K562 (cell line): ENCODE results near the gene DLGAP1. TPM values are rescaled to one million over a fixed set of nuclear protein-coding genes. Genes with fewer than 3 reads are reported as not detected.

Source experiments
- ATAC-seq: fragments of 200-7000 bp; cut with Tn5 transposase; 3 replicates; pipeline ENCODE4 v1.9.1; 2020; ENCODE audit warnings: moderate library complexity
- BruUV-seq: library from RNA; stranded (reverse); fragments of 400-500 nt; replicated peaks from 2 replicates; lab custom pipeline; 2021; lab: Mats Ljungman, UMichigan
- CTCF ChIA-PET: fragments of 300-600 bp; formaldehyde crosslinking; extraction: SDS; loops from one replicate; lab custom pipeline; 2021; ENCODE audit warnings: low intra/inter-chr PET ratio; lab: Yijun Ruan, JAX
- POLR2A ChIA-PET: fragments of 300-600, 350-650 bp; sonication (Branson Sonifier 250); formaldehyde crosslinking; extraction: SDS; loops from one replicate; lab custom pipeline; 2021; ENCODE audit warnings: antibody characterized with exemption, inconsistent platforms; lab: Yijun Ruan, JAX
- DNase-seq, 4 experiments: peaks; one replicate each; pipeline versions ENCODE4 v3.0.0 to v3.0.0-alpha.2; 2011 to 2018; ENCODE audit warnings: low spot score in 3 of 4, mixed read lengths in 3 of 4; ENCODE audit errors: extremely low read depth in 1 of 4
- FAIRE-seq: peaks from 2 replicates; lab custom pipeline; 2011; peaks lifted over from hg19 to GRCh38; lab: Jason Lieb, UNC
- H2AFZ ChIP-seq: 2 replicates; pipeline ENCODE4 v1.6.0; 2011; ENCODE audit warnings: low read depth, low read length, control low read depth, inconsistent platforms
- H3K27ac ChIP-seq: fragments of 200-600 bp; 3 replicates; pipeline ENCODE4 v1.8.0; 2011; ENCODE audit warnings: low read depth, mild to moderate bottlenecking, control low read depth, inconsistent platforms, low read length, moderate library complexity, mixed read lengths; ENCODE audit errors: extremely low read depth
- H3K27me3 ChIP-seq, 2 experiments: fragments of 300-600 bp in 1 of 2; 2 replicates in 1 of 2; 3 replicates in 1 of 2; pipeline versions ENCODE4 v1.6.0 to v1.8.0; 2011; ENCODE audit warnings: inconsistent platforms in 2 of 2, low read length in 2 of 2, mild to moderate bottlenecking in 1 of 2, mixed read lengths in 1 of 2, moderate library complexity in 1 of 2; ENCODE audit not compliant: control insufficient read depth in 2 of 2, insufficient read depth in 2 of 2
- H3K36me3 ChIP-seq: fragments of 300-600 bp; 3 replicates; pipeline ENCODE4 v1.8.0; 2011; ENCODE audit warnings: mild to moderate bottlenecking, low read length, inconsistent platforms; ENCODE audit not compliant: control insufficient read depth, insufficient read depth
- H3K4me1 ChIP-seq, 2 experiments: fragments of 200-600 bp in 1 of 2; replicated peaks in 1 of 2; 2 replicates in 1 of 2; 3 replicates in 1 of 2; pipeline versions ENCODE4 v1.5.1 to v1.8.0; 2011; ENCODE audit warnings: inconsistent platforms in 2 of 2, low read length in 2 of 2, mild to moderate bottlenecking in 1 of 2, mixed read lengths in 1 of 2, moderate library complexity in 1 of 2; ENCODE audit not compliant: control insufficient read depth in 2 of 2, insufficient read depth in 2 of 2
- H3K4me2 ChIP-seq: 2 replicates; pipeline ENCODE4 v1.6.1; 2011; ENCODE audit warnings: low read length, control low read depth, inconsistent platforms, mixed read lengths; ENCODE audit not compliant: insufficient read depth
- H3K4me3 ChIP-seq: fragments of 200-600 bp; sonication (generic), shearing (Covaris generic); 2 replicates; pipeline ENCODE4 v1.5.1; 2016; ENCODE audit warnings: control low read depth, inconsistent platforms
- H3K79me2 ChIP-seq: fragments of 200-600 bp; 3 replicates; pipeline ENCODE4 v1.8.0; 2011; ENCODE audit warnings: low read length, inconsistent platforms; ENCODE audit not compliant: control insufficient read depth, insufficient read depth
- H3K9ac ChIP-seq, 2 experiments: 2 replicates each; pipeline versions ENCODE4 v1.6.0 to v1.6.1; 2011; ENCODE audit warnings: low read depth in 2 of 2, low read length in 2 of 2, control low read depth in 1 of 2, inconsistent platforms in 1 of 2, mild to moderate bottlenecking in 1 of 2, mixed read lengths in 1 of 2; ENCODE audit not compliant: insufficient read depth in 1 of 2
- H3K9me1 ChIP-seq: one replicate; pipeline ENCODE4 v1.6.0; 2011; ENCODE audit warnings: inconsistent platforms, mild to moderate bottlenecking, low read length, moderate library complexity; ENCODE audit not compliant: control insufficient read depth, insufficient read depth
- H3K9me3 ChIP-seq: replicated peaks from 2 replicates; pipeline ENCODE4 v1.5.1; 2011; ENCODE audit warnings: low read depth, low read length, inconsistent platforms; ENCODE audit not compliant: control insufficient read depth, insufficient read depth
- H4K20me1 ChIP-seq: replicated peaks from 2 replicates; pipeline ENCODE4 v1.6.1; 2011; ENCODE audit warnings: low read length, inconsistent platforms, mixed read lengths; ENCODE audit not compliant: control insufficient read depth, insufficient read depth
- GATA2 ChIP-seq: sonication (generic); formaldehyde crosslinking; IDR thresholded peaks from 2 replicates; pipeline ENCODE4 v1.4.0; 2020; ENCODE audit warnings: mild to moderate bottlenecking, missing genetic modification reagents
- HOXB6 ChIP-seq: fragments of 250-450 bp; sonication (Bioruptor Pico); IDR thresholded peaks from 2 replicates; pipeline ENCODE4 v1.5.1; 2022; ENCODE audit warnings: mild to moderate bottlenecking, borderline replicate concordance
- NBN ChIP-seq: fragments of 450-650 bp; IDR thresholded peaks from 2 replicates; pipeline ENCODE4 v1.6.1; 2016; ENCODE audit warnings: low read depth, mild to moderate bottlenecking
- NCOA2 ChIP-seq, 2 experiments: fragments of 450-650 bp; IDR thresholded peaks; 2 replicates each; pipeline ENCODE4 v1.6.1; 2018; ENCODE audit warnings: mild to moderate bottlenecking in 2 of 2, moderate library complexity in 1 of 2; ENCODE audit not compliant: partially characterized antibody in 2 of 2
- SRSF9 ChIP-seq: fragments of 200-400 bp; formaldehyde crosslinking; IDR thresholded peaks from 2 replicates; pipeline ENCODE4 v1.6.1; 2017; ENCODE audit warnings: low read depth, low read length, borderline replicate concordance
- TCF7 ChIP-seq: sonication (generic); IDR thresholded peaks from 2 replicates; pipeline ENCODE4 v1.6.1; 2016; ENCODE audit warnings: antibody characterized with exemption, borderline replicate concordance
- TRIM28 ChIP-seq: fragments of 450-650 bp; IDR thresholded peaks from 2 replicates; pipeline ENCODE4 v1.6.1; 2017
- ZNF318 ChIP-seq, 2 experiments: fragments of 450-650 bp; IDR thresholded peaks; 2 replicates each; pipeline ENCODE4 v1.6.1; 2016; ENCODE audit warnings: mild to moderate bottlenecking in 2 of 2, borderline replicate concordance in 1 of 2, low read depth in 1 of 2, moderate library complexity in 1 of 2
- ZNF41 ChIP-seq: fragments of 250-450 bp; sonication (Bioruptor Pico); conservative IDR thresholded peaks from 2 replicates; pipeline ENCODE4 v1.4.0; 2020; ENCODE audit warnings: mild to moderate bottlenecking
- WGBS: fragments of 100-300 bp; shearing (Covaris generic); methylation state at CpG from one replicate; pipeline ENCODE4 v1.1.6; 2016; ENCODE audit warnings: low coverage, mixed read lengths; ENCODE audit not compliant: insufficient coverage; ENCODE audit errors: missing lambda C conversion rate; 5-methylcytosine and 5-hydroxymethylcytosine counted together
- in situ Hi-C: fragments of 300-500 bp; cut with MboI; formaldehyde crosslinking; loops from 4 replicates; pipeline ENCODE4 v1.15.0; 2018; ENCODE audit warnings: inconsistent platforms, mixed read lengths
- intact Hi-C: fragments of 100-400 bp; cut with micrococcal nuclease; formaldehyde crosslinking; loops from 2 replicates; pipeline ENCODE4 v1.14.2; 2022
- polyA plus RNA-seq, 8 experiments: library from polyadenylated mRNA; depleted of rRNA in 4 of 8; stranded (reverse) in 5 of 8; unstranded in 3 of 8; fragments of >200 nt; fragmentation: Nextera tagmentation in 2 of 8; fragmentation: Illumina TruSeq in 1 of 8; extraction: Ambion mirVana in 2 of 8; extraction: Trizol in 1 of 8; gene quantifications; 2 replicates each; pipeline versions ENCODE4 v1.2.1 to v1.2.3, GENCODE V29; 2011 to 2014; ENCODE audit warnings: inconsistent platforms in 1 of 8, missing spikeins in 1 of 8
- total RNA-seq, 7 experiments: library from RNA; depleted of rRNA in 6 of 7; stranded (reverse); fragments of >200 nt in 6 of 7; fragmentation: Illumina TruSeq in 2 of 7; extraction: Trizol in 2 of 7; gene quantifications; 2 replicates each; pipeline versions ENCODE4 v1.2.1 to v1.2.3, GENCODE V29; 2011 to 2021; ENCODE audit warnings: low replicate concordance in 1 of 7
- TF ChIP-seq, protein P1 (sequence below): fragments of 450-650 bp; IDR thresholded peaks from 2 replicates; pipeline ENCODE4 v1.6.1; 2016; ENCODE audit warnings: mild to moderate bottlenecking

DLGAP1 gene
- total and polyA plus RNA-seq, 9 of the 15 experiments (the other 6 are each of a cell fraction or from before 2014, with no cell fraction given) = 0.04 to 0.22 (median 0.08) TPM

DNA sequence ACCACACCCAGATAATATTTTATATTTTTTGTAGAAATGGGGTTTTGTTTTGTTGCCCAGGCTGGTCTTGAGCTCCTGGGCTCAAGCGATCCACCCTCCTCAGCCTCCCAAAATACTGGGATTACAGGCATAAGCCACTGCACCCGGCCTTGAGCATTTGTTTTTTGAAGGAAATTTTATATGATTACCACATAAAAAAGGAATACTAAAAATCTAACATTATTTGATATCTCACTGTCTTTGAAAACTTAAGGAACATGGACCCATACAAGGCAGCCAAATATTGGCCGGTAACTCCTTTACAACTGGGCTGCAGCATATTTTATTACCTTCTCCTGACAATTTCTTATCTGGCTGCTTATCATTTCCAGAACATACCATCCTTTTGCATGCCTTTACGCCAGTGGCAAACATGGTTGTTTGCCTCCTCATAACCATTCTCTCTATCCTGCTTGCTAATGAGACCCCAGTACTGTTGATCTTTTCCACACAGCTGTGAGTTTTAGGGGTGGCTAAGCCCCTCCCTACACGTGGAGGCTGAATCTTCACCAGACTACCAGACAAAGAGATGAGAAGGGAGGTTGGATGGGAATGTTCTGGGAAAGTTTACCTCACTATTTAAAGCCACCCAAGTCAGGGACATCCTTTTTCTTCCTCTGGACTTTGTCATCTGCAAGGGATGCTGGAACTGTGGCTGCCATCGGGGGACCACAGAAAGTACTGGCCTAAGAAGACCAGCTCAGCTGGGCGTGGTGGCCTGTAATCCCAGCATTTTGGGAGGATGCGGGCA is 847.6 kb downstream of the DLGAP1 start:
- no peaks in the 10 kb centered on the region for H3K9me1 ChIP-seq
- 20% methylated on average over 8 of the region's 8 CpGs for WGBS
- ATAC-seq (no peak), DNase-seq (peak in 3 of 4 experiments; percentile 31 to 60 (median 43)), FAIRE-seq (peak; percentile 26)
- H3K79me2 ChIP-seq = peaks cover 61% of the 10 kb centered on the region
- intact Hi-C loops = no loop called here
- peaks cover 22 to 44% of the 10 kb centered on the region in 2 experiments for H3K4me1 ChIP-seq
- CTCF ChIA-PET = no interaction called here
- POLR2A ChIA-PET = interaction anchor here (0.6 to 7.9 kb wide), 13 partner anchors 7 to 361 kb away, joined by 3 to 80 read pairs (median 4); no protein-coding TSS in a partner anchor
- H3K9me3 ChIP-seq = no peaks in the 10 kb centered on the region
- peak overlapping the region; percentile 68; the same call in 1 of the 2 replicates for H2AFZ ChIP-seq
- H3K27me3 ChIP-seq = no peaks in the 10 kb centered on the region
- H3K9ac ChIP-seq = peak overlapping the region; percentile 87 to 98
- peak overlapping the region; percentile 55 for H3K4me3 ChIP-seq
- peak overlapping the region; percentile 94 for H3K4me2 ChIP-seq
- in situ Hi-C loops = no loop called here
- BruUV-seq = no TSS peak
- no peaks in the 10 kb centered on the region for H4K20me1 ChIP-seq
- H3K36me3 ChIP-seq = peaks cover 23% of the 10 kb centered on the region; the same call in 2 of the 3 replicates
- peak overlapping the region; percentile 97 for H3K27ac ChIP-seq
- TF ChIP-seq GATA2 (CRISPR knock-in tag) (peak; percentile 56; the same call in 1 of the 2 replicates), NBN (no peak), TRIM28 (no peak), ZNF318 (IDR thresholded peaks at IDR 0.05; ENCODE audit: borderline replicate concordance in 1 of 2, low read depth in 1 of 2) (no peak), SRSF9 (no peak), ZNF41 (CRISPR knock-in tag) (0 out of 2 replicates have a peak, but pooled peaks have one; percentile 9), HOXB6 (CRISPR knock-in tag) (peak; percentile 77; the same call in 1 of the 2 replicates), TCF7 (no peak), NCOA2 (IDR thresholded peaks at IDR 0.05; ENCODE audit: partially characterized antibody in 2 of 2) (no peak)
- TF ChIP-seq, protein P1, sequence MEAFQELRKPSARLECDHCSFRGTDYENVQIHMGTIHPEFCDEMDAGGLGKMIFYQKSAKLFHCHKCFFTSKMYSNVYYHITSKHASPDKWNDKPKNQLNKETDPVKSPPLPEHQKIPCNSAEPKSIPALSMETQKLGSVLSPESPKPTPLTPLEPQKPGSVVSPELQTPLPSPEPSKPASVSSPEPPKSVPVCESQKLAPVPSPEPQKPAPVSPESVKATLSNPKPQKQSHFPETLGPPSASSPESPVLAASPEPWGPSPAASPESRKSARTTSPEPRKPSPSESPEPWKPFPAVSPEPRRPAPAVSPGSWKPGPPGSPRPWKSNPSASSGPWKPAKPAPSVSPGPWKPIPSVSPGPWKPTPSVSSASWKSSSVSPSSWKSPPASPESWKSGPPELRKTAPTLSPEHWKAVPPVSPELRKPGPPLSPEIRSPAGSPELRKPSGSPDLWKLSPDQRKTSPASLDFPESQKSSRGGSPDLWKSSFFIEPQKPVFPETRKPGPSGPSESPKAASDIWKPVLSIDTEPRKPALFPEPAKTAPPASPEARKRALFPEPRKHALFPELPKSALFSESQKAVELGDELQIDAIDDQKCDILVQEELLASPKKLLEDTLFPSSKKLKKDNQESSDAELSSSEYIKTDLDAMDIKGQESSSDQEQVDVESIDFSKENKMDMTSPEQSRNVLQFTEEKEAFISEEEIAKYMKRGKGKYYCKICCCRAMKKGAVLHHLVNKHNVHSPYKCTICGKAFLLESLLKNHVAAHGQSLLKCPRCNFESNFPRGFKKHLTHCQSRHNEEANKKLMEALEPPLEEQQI = no peak
